Transverse colon (tissue), 4 donors: Measurements from ENCODE around the gene RHCG.

Experiments
- CTCF ChIP-seq, 5 experiments: fragments of 200-600 bp in 3 of 5; fragments of 450-650 bp in 2 of 5; sonication (generic) in 3 of 5; IDR thresholded peaks; 1 replicate in 2 of 5; 2 replicates in 3 of 5; pipeline ENCODE4 v1.5.1; 2016 to 2017; ENCODE audit warnings: antibody characterized with exemption in 5 of 5, inconsistent platforms in 3 of 5, mild to moderate bottlenecking in 2 of 5, moderate library complexity in 1 of 5
- EP300 ChIP-seq: sonication (generic); formaldehyde crosslinking; IDR thresholded peaks from one replicate; pipeline ENCODE4 v1.6.1; 2017; ENCODE audit warnings: antibody characterized with exemption, low read depth
- POLR2A ChIP-seq: fragments of 450-650 bp; IDR thresholded peaks from one replicate; pipeline ENCODE4 v1.6.1; 2016; ENCODE audit warnings: antibody characterized with exemption, mild to moderate bottlenecking, moderate library complexity
- POLR2AphosphoS5 ChIP-seq, 3 donors: sonication (generic); formaldehyde crosslinking; IDR thresholded peaks; one replicate each; pipeline ENCODE4 v1.6.1; 2016; ENCODE audit warnings: antibody characterized with exemption in 3 of 3

- TF ChIP-seq CTCF (IDR thresholded peaks at IDR 0.05) = no peak
- TF ChIP-seq POLR2AphosphoS5 (IDR thresholded peaks at IDR 0.05) = no peak
- no peak for TF ChIP-seq POLR2A
- TF ChIP-seq EP300 = no peak
Measured at GRCh38 chr15:89514186-89514585, 17.8 kb upstream of the RHCG start.
